K562 (cell line): Measurements from ENCODE around the gene KCTD19. TPM values are rescaled to one million over a fixed set of nuclear protein-coding genes. Genes with fewer than 3 reads are reported as not detected.

Experiments
- ATAC-seq: fragments of 200-7000 bp; cut with Tn5 transposase; 3 replicates; pipeline ENCODE4 v1.9.1; 2020; ENCODE audit warnings: moderate library complexity
- BruUV-seq: library from RNA; stranded (reverse); fragments of 400-500 nt; replicated peaks from 2 replicates; lab custom pipeline; 2021; lab: Mats Ljungman, UMichigan
- CTCF ChIA-PET: fragments of 300-600 bp; formaldehyde crosslinking; extraction: SDS; loops from one replicate; lab custom pipeline; 2021; ENCODE audit warnings: low intra/inter-chr PET ratio; lab: Yijun Ruan, JAX
- POLR2A ChIA-PET: fragments of 300-600, 350-650 bp; sonication (Branson Sonifier 250); formaldehyde crosslinking; extraction: SDS; loops from one replicate; lab custom pipeline; 2021; ENCODE audit warnings: antibody characterized with exemption, inconsistent platforms; lab: Yijun Ruan, JAX
- DNase-seq, 4 experiments: peaks; one replicate each; pipeline versions ENCODE4 v3.0.0 to v3.0.0-alpha.2; 2011 to 2018; ENCODE audit warnings: low spot score in 3 of 4, mixed read lengths in 3 of 4; ENCODE audit errors: extremely low read depth in 1 of 4
- FAIRE-seq: peaks from 2 replicates; lab custom pipeline; 2011; peaks lifted over from hg19 to GRCh38; lab: Jason Lieb, UNC
- H2AFZ ChIP-seq: 2 replicates; pipeline ENCODE4 v1.6.0; 2011; ENCODE audit warnings: low read depth, low read length, control low read depth, inconsistent platforms
- H3K27ac ChIP-seq: fragments of 200-600 bp; 3 replicates; pipeline ENCODE4 v1.8.0; 2011; ENCODE audit warnings: low read depth, mild to moderate bottlenecking, control low read depth, inconsistent platforms, low read length, moderate library complexity, mixed read lengths; ENCODE audit errors: extremely low read depth
- H3K27me3 ChIP-seq, 2 experiments: fragments of 300-600 bp in 1 of 2; 2 replicates in 1 of 2; 3 replicates in 1 of 2; pipeline versions ENCODE4 v1.6.0 to v1.8.0; 2011; ENCODE audit warnings: inconsistent platforms in 2 of 2, low read length in 2 of 2, mild to moderate bottlenecking in 1 of 2, mixed read lengths in 1 of 2, moderate library complexity in 1 of 2; ENCODE audit not compliant: control insufficient read depth in 2 of 2, insufficient read depth in 2 of 2
- H3K36me3 ChIP-seq: fragments of 300-600 bp; 3 replicates; pipeline ENCODE4 v1.8.0; 2011; ENCODE audit warnings: mild to moderate bottlenecking, low read length, inconsistent platforms; ENCODE audit not compliant: control insufficient read depth, insufficient read depth
- H3K4me1 ChIP-seq, 2 experiments: fragments of 200-600 bp in 1 of 2; replicated peaks in 1 of 2; 2 replicates in 1 of 2; 3 replicates in 1 of 2; pipeline versions ENCODE4 v1.5.1 to v1.8.0; 2011; ENCODE audit warnings: inconsistent platforms in 2 of 2, low read length in 2 of 2, mild to moderate bottlenecking in 1 of 2, mixed read lengths in 1 of 2, moderate library complexity in 1 of 2; ENCODE audit not compliant: control insufficient read depth in 2 of 2, insufficient read depth in 2 of 2
- H3K4me2 ChIP-seq: 2 replicates; pipeline ENCODE4 v1.6.1; 2011; ENCODE audit warnings: low read length, control low read depth, inconsistent platforms, mixed read lengths; ENCODE audit not compliant: insufficient read depth
- H3K4me3 ChIP-seq: fragments of 200-600 bp; sonication (generic), shearing (Covaris generic); 2 replicates; pipeline ENCODE4 v1.5.1; 2016; ENCODE audit warnings: control low read depth, inconsistent platforms
- H3K79me2 ChIP-seq: fragments of 200-600 bp; 3 replicates; pipeline ENCODE4 v1.8.0; 2011; ENCODE audit warnings: low read length, inconsistent platforms; ENCODE audit not compliant: control insufficient read depth, insufficient read depth
- H3K9ac ChIP-seq, 2 experiments: 2 replicates each; pipeline versions ENCODE4 v1.6.0 to v1.6.1; 2011; ENCODE audit warnings: low read depth in 2 of 2, low read length in 2 of 2, control low read depth in 1 of 2, inconsistent platforms in 1 of 2, mild to moderate bottlenecking in 1 of 2, mixed read lengths in 1 of 2; ENCODE audit not compliant: insufficient read depth in 1 of 2
- H3K9me1 ChIP-seq: one replicate; pipeline ENCODE4 v1.6.0; 2011; ENCODE audit warnings: inconsistent platforms, mild to moderate bottlenecking, low read length, moderate library complexity; ENCODE audit not compliant: control insufficient read depth, insufficient read depth
- H3K9me3 ChIP-seq: replicated peaks from 2 replicates; pipeline ENCODE4 v1.5.1; 2011; ENCODE audit warnings: low read depth, low read length, inconsistent platforms; ENCODE audit not compliant: control insufficient read depth, insufficient read depth
- H4K20me1 ChIP-seq: replicated peaks from 2 replicates; pipeline ENCODE4 v1.6.1; 2011; ENCODE audit warnings: low read length, inconsistent platforms, mixed read lengths; ENCODE audit not compliant: control insufficient read depth, insufficient read depth
- IRF1 ChIP-seq: sonication (generic); formaldehyde crosslinking; IDR thresholded peaks from 2 replicates; pipeline ENCODE4 v1.8.0; 2022; ENCODE audit warnings: missing genetic modification reagents, mild to moderate bottlenecking, borderline replicate concordance
- POLR2A ChIP-seq: fragments of 450-650 bp; conservative IDR thresholded peaks from 2 replicates; pipeline ENCODE4 v1.6.1; 2016
- POLR2AphosphoS2 ChIP-seq: IDR thresholded peaks from 2 replicates; pipeline ENCODE4 v1.6.1; 2012; ENCODE audit warnings: low read length, improper control_type of control experiment
- POLR2G ChIP-seq: fragments of 200-400 bp; formaldehyde crosslinking; IDR thresholded peaks from 2 replicates; pipeline ENCODE4 v1.6.1; 2017; ENCODE audit warnings: low read depth, mild to moderate bottlenecking, antibody characterized with exemption, low read length, moderate library complexity
- ZNF263 ChIP-seq: sonication (generic); formaldehyde crosslinking; IDR thresholded peaks from 2 replicates; pipeline ENCODE4 v1.8.0; 2022; ENCODE audit warnings: mild to moderate bottlenecking, missing genetic modification reagents, borderline replicate concordance
- WGBS: fragments of 100-300 bp; shearing (Covaris generic); methylation state at CpG from one replicate; pipeline ENCODE4 v1.1.6; 2016; ENCODE audit warnings: low coverage, mixed read lengths; ENCODE audit not compliant: insufficient coverage; ENCODE audit errors: missing lambda C conversion rate; 5-methylcytosine and 5-hydroxymethylcytosine counted together
- in situ Hi-C: fragments of 300-500 bp; cut with MboI; formaldehyde crosslinking; loops from 4 replicates; pipeline ENCODE4 v1.15.0; 2018; ENCODE audit warnings: inconsistent platforms, mixed read lengths
- intact Hi-C: fragments of 100-400 bp; cut with micrococcal nuclease; formaldehyde crosslinking; loops from 2 replicates; pipeline ENCODE4 v1.14.2; 2022
- polyA plus RNA-seq, 8 experiments: library from polyadenylated mRNA; depleted of rRNA in 4 of 8; stranded (reverse) in 5 of 8; unstranded in 3 of 8; fragments of >200 nt; fragmentation: Nextera tagmentation in 2 of 8; fragmentation: Illumina TruSeq in 1 of 8; extraction: Ambion mirVana in 2 of 8; extraction: Trizol in 1 of 8; gene quantifications; 2 replicates each; pipeline versions ENCODE4 v1.2.1 to v1.2.3, GENCODE V29; 2011 to 2014; ENCODE audit warnings: inconsistent platforms in 1 of 8, missing spikeins in 1 of 8
- total RNA-seq, 7 experiments: library from RNA; depleted of rRNA in 6 of 7; stranded (reverse); fragments of >200 nt in 6 of 7; fragmentation: Illumina TruSeq in 2 of 7; extraction: Trizol in 2 of 7; gene quantifications; 2 replicates each; pipeline versions ENCODE4 v1.2.1 to v1.2.3, GENCODE V29; 2011 to 2021; ENCODE audit warnings: low replicate concordance in 1 of 7

KCTD19 gene
- total and polyA plus RNA-seq, 9 of the 15 experiments (the other 6 are each of a cell fraction or from before 2014, with no cell fraction given): 0.03 to 0.91 (median 0.22) TPM; not detected in 2

- Histone ChIP-seq H3K4me3 (no peak overlapping the region), H3K27me3 (no peaks in the 10 kb centered on the region), H3K36me3 (peaks cover 11% of the 10 kb centered on the region; the same call in 1 of the 3 replicates), H3K4me2 (no peak overlapping the region), H3K9ac (peak overlapping the region in 1 of 2 experiments; percentile 78; a peak in 2 of 4 replicates), H3K79me2 (no peaks in the 10 kb centered on the region), H3K9me1 (no peaks in the 10 kb centered on the region), H3K9me3 (no peaks in the 10 kb centered on the region), H3K4me1 (peaks cover 23 to 29% of the 10 kb centered on the region in 2 experiments), H4K20me1 (no peaks in the 10 kb centered on the region), H3K27ac (no peak overlapping the region), H2AFZ (no peak overlapping the region)
- WGBS: 84% methylated on average over 11 of the region's 11 CpGs
- DNase-seq (no peak), ATAC-seq (no peak), FAIRE-seq (no peak)
- intact Hi-C loops (no loop called here), in situ Hi-C loops (no loop called here)
- ChIA-PET POLR2A (interaction anchor here (0.5 to 1.8 kb wide), 5 partner anchors 8 to 1203 kb away, joined by 3 to 5 read pairs (median 4); no protein-coding TSS in a partner anchor), CTCF (no interaction called here)
- TF ChIP-seq POLR2AphosphoS2 (peak; percentile 7; the same call in 1 of the 2 replicates), POLR2G (peak; percentile 74), IRF1 (CRISPR knock-in tag) (no peak), POLR2A (0 out of 2 replicates have a peak, but pooled peaks have one; percentile 37), ZNF263 (peak; percentile 61; the same call in 1 of the 2 replicates)
- BruUV-seq: no TSS peak
These were observed 55.6 kb downstream of the KCTD19 start for GRCh38 chr16:67270931-67271338.
